ENCODE results near the gene FMC1.

DNA sequence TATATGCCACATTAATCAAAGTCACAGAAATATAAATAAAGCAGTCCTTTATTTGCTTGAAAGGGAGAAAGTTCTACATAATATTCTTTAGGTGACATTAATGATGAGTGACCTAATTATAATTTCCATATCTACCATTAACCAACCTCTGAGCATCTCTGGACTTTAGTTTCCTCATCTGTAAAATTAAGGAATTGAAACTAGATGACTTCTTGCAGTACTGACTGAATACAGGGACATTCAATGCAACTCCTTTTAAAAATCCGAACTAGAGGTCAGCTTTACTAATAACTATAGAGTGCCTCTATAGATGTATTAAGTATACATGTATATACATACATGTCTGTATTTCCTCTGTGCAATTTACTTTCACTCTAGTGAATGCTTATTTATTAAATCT, 3.9 kb downstream of the FMC1 start:
- no peak for TF ChIP-seq CTCF (conservative IDR thresholded peaks at IDR 0.05 in 1 of 2, IDR thresholded peaks at IDR 0.05 in 1 of 2; ENCODE audit: low read depth in 1 of 2, low read length in 2 of 2)
- TF ChIP-seq EZH2 (IDR thresholded peaks at IDR 0.05; ENCODE audit: low read length, missing control alignments) = no peak

All from fibroblast of lung (primary cell).